ENCODE results near the gene ABCG1.

The ABCG1 gene

GRCh38 chr21:42236014-42236413 lies 17.1 kb downstream of the ABCG1 start:
- in situ Hi-C loops (cut with MboI; ENCODE audit: low sequenced_read_pairs, unreplicated experiment) = no loop called here
- TF ChIP-seq, protein P1, sequence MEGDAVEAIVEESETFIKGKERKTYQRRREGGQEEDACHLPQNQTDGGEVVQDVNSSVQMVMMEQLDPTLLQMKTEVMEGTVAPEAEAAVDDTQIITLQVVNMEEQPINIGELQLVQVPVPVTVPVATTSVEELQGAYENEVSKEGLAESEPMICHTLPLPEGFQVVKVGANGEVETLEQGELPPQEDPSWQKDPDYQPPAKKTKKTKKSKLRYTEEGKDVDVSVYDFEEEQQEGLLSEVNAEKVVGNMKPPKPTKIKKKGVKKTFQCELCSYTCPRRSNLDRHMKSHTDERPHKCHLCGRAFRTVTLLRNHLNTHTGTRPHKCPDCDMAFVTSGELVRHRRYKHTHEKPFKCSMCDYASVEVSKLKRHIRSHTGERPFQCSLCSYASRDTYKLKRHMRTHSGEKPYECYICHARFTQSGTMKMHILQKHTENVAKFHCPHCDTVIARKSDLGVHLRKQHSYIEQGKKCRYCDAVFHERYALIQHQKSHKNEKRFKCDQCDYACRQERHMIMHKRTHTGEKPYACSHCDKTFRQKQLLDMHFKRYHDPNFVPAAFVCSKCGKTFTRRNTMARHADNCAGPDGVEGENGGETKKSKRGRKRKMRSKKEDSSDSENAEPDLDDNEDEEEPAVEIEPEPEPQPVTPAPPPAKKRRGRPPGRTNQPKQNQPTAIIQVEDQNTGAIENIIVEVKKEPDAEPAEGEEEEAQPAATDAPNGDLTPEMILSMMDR (IDR thresholded peaks at IDR 0.05; ENCODE audit: borderline replicate concordance, control extremely low read depth, extremely low read depth, insufficient read depth, missing control alignments) = no peak
- DNase-seq (ENCODE audit: low spot score) = no peak

DNA sequence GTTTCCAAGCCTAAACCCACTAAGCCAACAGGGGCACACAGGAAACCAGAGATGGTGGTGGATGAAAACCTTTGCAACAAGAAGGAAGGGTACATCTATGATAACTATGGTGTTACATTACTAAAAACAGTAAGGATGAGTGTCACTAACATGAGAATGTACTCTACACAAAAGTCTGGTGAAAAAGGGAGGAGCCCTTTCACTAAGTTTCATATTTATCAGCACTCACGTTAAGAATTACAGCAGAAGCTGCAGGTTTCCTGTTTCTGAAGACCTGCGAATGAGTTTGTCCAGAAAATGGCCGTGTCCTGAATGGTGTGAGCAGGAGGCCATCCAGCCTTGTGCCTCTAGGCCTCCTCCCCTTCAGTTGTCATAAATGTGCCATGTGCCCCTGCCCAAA lies 17.8 kb downstream of the ABCG1 start:
- TF ChIP-seq, protein P1 (IDR thresholded peaks at IDR 0.05; ENCODE audit: borderline replicate concordance, control extremely low read depth, extremely low read depth, insufficient read depth, missing control alignments) = no peak
- in situ Hi-C loops (cut with MboI; ENCODE audit: low sequenced_read_pairs, unreplicated experiment) = no loop called here

DNA sequence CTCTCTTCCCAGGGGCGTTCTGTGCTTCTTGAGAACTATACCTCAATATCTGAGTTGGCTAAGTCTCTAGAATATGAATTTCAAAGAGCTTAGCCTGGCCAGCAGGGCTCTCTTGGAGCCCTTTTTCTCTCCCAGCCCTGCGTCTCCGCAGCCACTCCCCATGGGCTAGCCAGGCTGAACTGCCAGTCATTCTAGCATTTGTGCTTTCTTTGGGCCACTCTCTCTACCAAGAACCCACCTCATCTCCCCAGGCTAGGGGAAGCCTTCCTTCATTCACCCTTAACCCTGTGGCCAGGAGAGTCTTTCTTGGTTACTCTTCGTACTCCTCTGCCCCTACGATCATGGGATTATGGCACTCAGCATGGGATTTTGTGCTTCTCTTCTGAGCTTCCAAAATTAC lies 18.2 kb downstream of the ABCG1 start:
- no peak for DNase-seq (ENCODE audit: low spot score)
- in situ Hi-C loops (cut with MboI; ENCODE audit: low sequenced_read_pairs, unreplicated experiment) = no loop called here
- TF ChIP-seq, protein P1 (IDR thresholded peaks at IDR 0.05; ENCODE audit: borderline replicate concordance, control extremely low read depth, extremely low read depth, insufficient read depth, missing control alignments) = no peak

More for the DNA sequence above, 17.8 kb downstream of the ABCG1 start:
- no peak for DNase-seq (ENCODE audit: low spot score)

GRCh38 chr21:42237577-42237976 lies 18.6 kb downstream of the ABCG1 start:
- no peak for DNase-seq (ENCODE audit: low spot score)
- in situ Hi-C loops (cut with MboI; ENCODE audit: low sequenced_read_pairs, unreplicated experiment) = no loop called here

DNA sequence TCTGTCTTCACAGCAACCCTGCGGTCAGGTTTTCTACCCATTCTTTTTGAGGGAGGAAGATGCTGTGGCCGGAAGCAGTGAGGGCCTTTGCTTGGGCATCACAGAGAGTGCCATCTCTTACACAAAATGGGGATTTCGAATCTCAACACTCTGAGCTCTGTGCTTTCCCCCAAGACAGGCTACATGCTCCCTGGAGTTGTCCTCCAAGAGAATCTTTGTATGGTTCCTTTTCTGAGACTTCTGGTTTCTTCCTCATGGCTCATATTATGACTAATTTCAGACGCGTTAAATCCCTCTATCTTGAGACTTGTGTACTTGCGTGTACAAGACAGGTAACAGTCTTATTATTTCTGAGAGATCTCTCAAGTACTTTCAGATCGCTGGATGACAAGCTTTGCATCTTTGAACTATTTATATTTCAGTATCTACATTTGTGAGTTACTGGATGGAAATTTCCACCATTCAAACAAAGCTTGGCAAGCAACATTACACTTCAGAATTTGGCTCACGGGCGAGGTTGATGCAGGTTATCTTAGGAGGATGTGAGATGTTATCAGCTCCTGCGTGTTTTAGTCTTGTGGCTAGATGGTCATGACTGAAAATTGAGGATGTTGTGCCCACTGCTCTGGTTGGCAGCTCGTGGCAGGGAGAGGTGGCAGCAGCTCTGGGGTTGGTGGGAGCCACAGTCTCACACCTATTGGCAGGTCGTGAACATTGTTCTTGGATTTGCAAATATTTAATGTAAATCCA lies 19.4 kb downstream of the ABCG1 start:
- in situ Hi-C loops (cut with MboI; ENCODE audit: low sequenced_read_pairs, unreplicated experiment) = no loop called here
- DNase-seq (ENCODE audit: low spot score) = no peak
- TF ChIP-seq, protein P1 (IDR thresholded peaks at IDR 0.05; ENCODE audit: borderline replicate concordance, control extremely low read depth, extremely low read depth, insufficient read depth, missing control alignments) = no peak

More at GRCh38 chr21:42237577-42237976, 18.6 kb downstream of the ABCG1 start:
- TF ChIP-seq, protein P1 (IDR thresholded peaks at IDR 0.05; ENCODE audit: borderline replicate concordance, control extremely low read depth, extremely low read depth, insufficient read depth, missing control alignments) = no peak

GRCh38 chr21:42239556-42239955 lies 20.6 kb downstream of the ABCG1 start:
- in situ Hi-C loops (cut with MboI; ENCODE audit: low sequenced_read_pairs, unreplicated experiment) = no loop called here
- DNase-seq (ENCODE audit: low spot score) = no peak
- TF ChIP-seq, protein P1 (IDR thresholded peaks at IDR 0.05; ENCODE audit: borderline replicate concordance, control extremely low read depth, extremely low read depth, insufficient read depth, missing control alignments) = no peak

All from GM13976 (cell line).